Measurements from ENCODE around the gene C12orf75. TPM values are rescaled to one million over a fixed set of nuclear protein-coding genes. Genes with fewer than 3 reads are reported as not detected.
"Not testable (repeated sequence)": the region's sequence is repeated elsewhere in the genome, so short reads cannot be mapped to it uniquely, and the experiment has no call there.

Gene C12orf75
- total RNA-seq, 1 donor from 2014 or later = 310 TPM

DNA sequence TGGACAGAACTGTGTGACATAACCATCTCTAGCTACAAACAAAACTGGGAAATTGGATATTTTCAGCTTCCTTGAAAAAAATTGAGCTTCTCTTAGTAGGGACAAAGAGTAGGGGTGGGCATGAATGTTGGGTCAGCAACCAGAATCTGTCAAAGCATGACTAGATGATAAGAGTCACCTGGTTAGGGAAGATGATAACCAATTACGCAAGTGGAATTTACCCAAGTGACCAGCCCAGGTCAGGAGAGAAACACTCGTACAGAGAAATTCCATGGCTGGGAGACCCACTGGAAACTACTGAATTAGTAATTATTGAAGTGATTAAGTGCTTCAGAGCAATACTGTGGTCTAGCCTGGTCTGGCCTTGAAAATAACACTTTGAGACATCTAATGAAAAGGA, 36.3 kb upstream of the C12orf75 start:
- H3K27ac Mint-ChIP-seq (ENCODE audit: unreplicated experiment) = no peak overlapping the region
- no peak for TF ChIP-seq CTCF (IDR thresholded peaks at IDR 0.05)
- DNase-seq (ENCODE audit: low spot score) = no peak
- H3K27me3 Mint-ChIP-seq (ENCODE audit: low read depth) = no peaks in the 10 kb centered on the region
- H3K36me3 Mint-ChIP-seq (ENCODE audit: low read depth) = peaks cover 2% of the 10 kb centered on the region
- peaks cover 14% of the 10 kb centered on the region for H3K4me1 Mint-ChIP-seq (ENCODE audit: low read depth)
- H3K4me3 Mint-ChIP-seq (ENCODE audit: unreplicated experiment) = no peak overlapping the region
- peaks cover 8% of the 10 kb centered on the region for H3K9me3 Mint-ChIP-seq (ENCODE audit: low read depth)

DNA sequence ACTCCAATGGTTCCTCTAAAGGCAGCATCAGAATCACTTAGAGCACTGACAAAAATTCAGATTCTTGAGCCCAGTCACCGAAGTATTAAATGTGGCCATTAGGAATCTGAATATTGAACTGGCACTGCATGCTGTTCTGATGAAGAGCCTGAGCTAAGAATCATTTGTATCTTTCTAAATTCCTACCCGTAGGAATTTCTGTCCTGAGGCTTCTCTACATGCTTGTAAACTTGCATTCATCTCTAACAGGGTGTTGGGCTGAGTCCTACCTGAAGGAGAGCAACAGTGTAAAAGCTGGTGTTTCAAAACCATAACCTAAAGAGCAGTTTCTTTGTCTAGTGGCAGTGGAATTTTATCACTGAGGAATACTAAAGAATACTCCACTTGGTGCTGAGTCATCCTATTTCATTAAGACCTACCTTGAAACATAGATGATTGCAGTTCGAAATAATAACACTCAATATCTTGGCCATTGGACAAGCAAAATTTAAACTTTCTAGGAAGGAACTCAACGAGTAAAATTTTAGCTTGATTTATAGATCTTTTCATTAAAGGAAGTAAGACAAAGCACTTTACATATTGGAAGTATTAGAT, 35.5 kb upstream of the C12orf75 start:
- peaks cover 14% of the 10 kb centered on the region for H3K4me1 Mint-ChIP-seq (ENCODE audit: low read depth)
- no peak overlapping the region for H3K27ac Mint-ChIP-seq (ENCODE audit: unreplicated experiment)
- no peak for TF ChIP-seq CTCF (IDR thresholded peaks at IDR 0.05)
- H3K9me3 Mint-ChIP-seq (ENCODE audit: low read depth) = peaks cover 14% of the 10 kb centered on the region
- H3K27me3 Mint-ChIP-seq (ENCODE audit: low read depth) = no peaks in the 10 kb centered on the region
- H3K36me3 Mint-ChIP-seq (ENCODE audit: low read depth) = peaks cover 2% of the 10 kb centered on the region
- DNase-seq (ENCODE audit: low spot score) = no peak
- H3K4me3 Mint-ChIP-seq (ENCODE audit: unreplicated experiment) = no peak overlapping the region

DNA sequence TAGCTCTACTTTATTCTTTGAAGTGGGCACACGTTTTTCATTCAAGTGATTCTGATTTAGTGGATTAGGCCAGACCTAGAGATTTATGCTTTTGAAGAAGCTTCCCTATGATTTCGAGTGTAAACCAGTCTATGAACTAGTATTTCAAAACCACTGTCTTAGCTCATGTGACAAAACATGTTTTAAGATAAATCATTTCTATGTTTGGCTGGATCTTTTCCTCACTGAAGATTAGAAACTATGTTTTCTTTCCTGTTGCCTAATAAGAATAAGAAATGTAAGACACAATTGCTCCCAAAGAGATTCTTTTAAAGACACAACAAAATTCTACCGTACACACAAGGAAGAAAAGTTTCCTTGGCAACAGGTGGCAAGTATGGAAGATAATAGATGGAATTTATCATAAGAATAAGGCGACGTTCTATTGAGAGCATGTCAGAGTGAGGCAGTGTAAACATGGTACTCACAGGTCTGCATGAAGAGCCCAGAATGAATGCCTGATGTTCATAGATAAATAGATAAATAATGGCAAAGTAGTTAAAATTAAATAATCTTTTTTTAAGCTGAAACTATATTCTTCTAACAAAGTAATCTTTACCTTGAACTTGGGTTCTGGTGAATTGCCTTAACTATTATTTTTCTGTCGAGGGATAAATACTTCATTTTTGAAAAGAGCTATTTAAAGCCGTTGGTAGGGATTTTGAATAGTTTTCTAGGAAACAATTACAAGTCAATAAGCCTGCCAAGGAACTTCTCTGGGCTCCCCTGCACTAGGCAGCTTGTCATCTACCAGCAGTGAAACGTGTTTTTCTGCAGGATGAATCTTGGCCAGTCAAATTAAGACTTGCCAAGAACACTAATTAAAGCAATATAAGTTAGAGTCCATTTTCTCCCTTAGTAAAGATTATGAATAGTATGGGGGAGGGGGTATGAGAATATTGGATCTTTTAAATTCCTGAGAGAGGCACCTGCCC, 34.1 kb upstream of the C12orf75 start:
- H3K4me1 Mint-ChIP-seq (ENCODE audit: low read depth) = peaks cover 14% of the 10 kb centered on the region

DNA sequence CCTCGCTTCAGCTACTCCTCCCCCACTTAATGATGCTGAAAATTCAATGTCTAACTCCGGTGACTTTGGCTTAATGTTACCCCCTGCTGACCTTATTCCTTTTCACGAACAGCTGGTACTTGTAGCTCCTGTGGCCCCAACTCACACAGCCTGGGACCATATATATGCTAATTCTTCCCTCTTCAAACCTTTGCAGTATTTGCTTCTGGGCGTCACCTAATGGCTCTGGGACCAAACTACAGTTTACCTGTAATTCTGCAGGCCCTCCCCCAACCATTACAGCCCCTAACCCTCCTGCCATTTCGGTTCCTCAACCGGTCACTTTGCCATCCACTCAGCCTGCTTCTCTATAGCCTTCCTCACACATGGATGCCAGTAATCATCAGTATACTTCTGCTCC, 29.6 kb upstream of the C12orf75 start:
- peaks cover 4% of the 10 kb centered on the region for H3K36me3 Mint-ChIP-seq (ENCODE audit: low read depth)
- no peak overlapping the region for H3K27ac Mint-ChIP-seq (ENCODE audit: unreplicated experiment)
- H3K27me3 Mint-ChIP-seq (ENCODE audit: low read depth) = no peaks in the 10 kb centered on the region
- H3K9me3 Mint-ChIP-seq (ENCODE audit: low read depth) = peaks cover 19% of the 10 kb centered on the region
- no peak for TF ChIP-seq CTCF (IDR thresholded peaks at IDR 0.05)
- H3K4me1 Mint-ChIP-seq (ENCODE audit: low read depth) = peaks cover 4% of the 10 kb centered on the region
- DNase-seq (ENCODE audit: low spot score) = no peak
- no peak overlapping the region for H3K4me3 Mint-ChIP-seq (ENCODE audit: unreplicated experiment)

More for the DNA sequence above, 34.1 kb upstream of the C12orf75 start:
- DNase-seq (ENCODE audit: low spot score) = no peak
- H3K4me3 Mint-ChIP-seq (ENCODE audit: unreplicated experiment) = no peak overlapping the region
- H3K27ac Mint-ChIP-seq (ENCODE audit: unreplicated experiment) = no peak overlapping the region
- no peak for TF ChIP-seq CTCF (IDR thresholded peaks at IDR 0.05)
- peaks cover 19% of the 10 kb centered on the region for H3K9me3 Mint-ChIP-seq (ENCODE audit: low read depth)
- peaks cover 4% of the 10 kb centered on the region for H3K36me3 Mint-ChIP-seq (ENCODE audit: low read depth)
- H3K27me3 Mint-ChIP-seq (ENCODE audit: low read depth) = no peaks in the 10 kb centered on the region

GRCh38 chr12:105301696-105302095, 28.8 kb upstream of the C12orf75 start:
- no peaks in the 10 kb centered on the region for H3K27me3 Mint-ChIP-seq (ENCODE audit: low read depth)
- H3K36me3 Mint-ChIP-seq (ENCODE audit: low read depth) = peaks cover 4% of the 10 kb centered on the region
- peaks cover 4% of the 10 kb centered on the region for H3K4me1 Mint-ChIP-seq (ENCODE audit: low read depth)
- H3K9me3 Mint-ChIP-seq (ENCODE audit: low read depth) = peaks cover 19% of the 10 kb centered on the region
- no peak overlapping the region for H3K4me3 Mint-ChIP-seq (ENCODE audit: unreplicated experiment)
- no peak overlapping the region for H3K27ac Mint-ChIP-seq (ENCODE audit: unreplicated experiment)
- DNase-seq (ENCODE audit: low spot score) = no peak
- TF ChIP-seq CTCF (IDR thresholded peaks at IDR 0.05) = no peak

DNA sequence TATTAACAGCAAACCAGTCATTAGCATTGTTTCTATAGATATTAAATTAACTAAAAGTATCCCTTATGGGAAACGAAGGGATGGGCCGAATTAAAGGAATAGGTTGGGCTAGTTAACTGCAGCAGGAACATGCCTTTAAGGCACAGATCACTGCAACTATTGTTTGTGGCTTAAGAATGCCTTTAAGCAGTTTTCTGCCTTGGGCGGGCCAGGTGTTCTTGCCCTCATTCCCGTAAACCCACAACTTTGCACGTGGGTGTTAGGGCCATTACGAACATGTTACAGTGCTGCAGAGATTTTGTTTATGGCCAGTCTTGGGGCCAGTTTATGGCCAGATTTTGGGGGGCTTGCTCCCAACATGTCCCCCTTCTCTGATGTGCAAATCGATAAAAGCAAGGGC, 27.5 kb upstream of the C12orf75 start:
- Mint-ChIP-seq H3K9me3 (ENCODE audit: low read depth) (peaks cover 12% of the 10 kb centered on the region), H3K4me1 (ENCODE audit: low read depth) (peaks cover 16% of the 10 kb centered on the region)
- H3K36me3 Mint-ChIP-seq (ENCODE audit: low read depth); H3K27me3 Mint-ChIP-seq (ENCODE audit: low read depth); DNase-seq (ENCODE audit: low spot score); H3K4me3 Mint-ChIP-seq (ENCODE audit: unreplicated experiment); H3K27ac Mint-ChIP-seq (ENCODE audit: unreplicated experiment): not testable (repeated sequence)

- not testable (repeated sequence) for DNase-seq (ENCODE audit: low spot score); H3K36me3 Mint-ChIP-seq (ENCODE audit: low read depth); H3K27me3 Mint-ChIP-seq (ENCODE audit: low read depth); H3K4me3 Mint-ChIP-seq (ENCODE audit: unreplicated experiment); H3K27ac Mint-ChIP-seq (ENCODE audit: unreplicated experiment)
- Mint-ChIP-seq H3K4me1 (ENCODE audit: low read depth) (peaks cover 29% of the 10 kb centered on the region), H3K9me3 (ENCODE audit: low read depth) (peaks cover 12% of the 10 kb centered on the region)
These were observed 25.9 kb upstream of the C12orf75 start for GRCh38 chr12:105304626-105305025.
